Fibroblast of the aortic adventitia (primary cell): ENCODE data around the gene VWA2. TPM values are rescaled to one million over a fixed set of nuclear protein-coding genes. Genes with fewer than 3 reads are reported as not detected.

Source experiments
- DNase-seq: peaks from one replicate; pipeline ENCODE4 v3.0.0-alpha.2; 2010; ENCODE audit warnings: low read depth
- H3K4me3 ChIP-seq: 2 replicates; pipeline ENCODE4 v1.5.1; 2011; ENCODE audit warnings: low read depth, mild to moderate bottlenecking, control low read depth, low read length, moderate library complexity
- CTCF ChIP-seq: IDR thresholded peaks from 2 replicates; pipeline ENCODE4 v1.5.1; 2011; ENCODE audit warnings: mild to moderate bottlenecking, low read length, control low read depth, inconsistent platforms; ENCODE audit not compliant: insufficient read depth
- total RNA-seq: library from RNA; depleted of rRNA; stranded (reverse); fragments of >200 nt; gene quantifications from 2 replicates; pipeline ENCODE4 v1.2.3, GENCODE V29; 2012; ENCODE audit warnings: low replicate concordance

VWA2 gene
- total RNA-seq, 1 donor = 0.09 TPM

GRCh38 chr10:114304017-114304570 lies 65.0 kb downstream of the VWA2 start:
- peak overlapping the region; percentile 14 for H3K4me3 ChIP-seq

DNA sequence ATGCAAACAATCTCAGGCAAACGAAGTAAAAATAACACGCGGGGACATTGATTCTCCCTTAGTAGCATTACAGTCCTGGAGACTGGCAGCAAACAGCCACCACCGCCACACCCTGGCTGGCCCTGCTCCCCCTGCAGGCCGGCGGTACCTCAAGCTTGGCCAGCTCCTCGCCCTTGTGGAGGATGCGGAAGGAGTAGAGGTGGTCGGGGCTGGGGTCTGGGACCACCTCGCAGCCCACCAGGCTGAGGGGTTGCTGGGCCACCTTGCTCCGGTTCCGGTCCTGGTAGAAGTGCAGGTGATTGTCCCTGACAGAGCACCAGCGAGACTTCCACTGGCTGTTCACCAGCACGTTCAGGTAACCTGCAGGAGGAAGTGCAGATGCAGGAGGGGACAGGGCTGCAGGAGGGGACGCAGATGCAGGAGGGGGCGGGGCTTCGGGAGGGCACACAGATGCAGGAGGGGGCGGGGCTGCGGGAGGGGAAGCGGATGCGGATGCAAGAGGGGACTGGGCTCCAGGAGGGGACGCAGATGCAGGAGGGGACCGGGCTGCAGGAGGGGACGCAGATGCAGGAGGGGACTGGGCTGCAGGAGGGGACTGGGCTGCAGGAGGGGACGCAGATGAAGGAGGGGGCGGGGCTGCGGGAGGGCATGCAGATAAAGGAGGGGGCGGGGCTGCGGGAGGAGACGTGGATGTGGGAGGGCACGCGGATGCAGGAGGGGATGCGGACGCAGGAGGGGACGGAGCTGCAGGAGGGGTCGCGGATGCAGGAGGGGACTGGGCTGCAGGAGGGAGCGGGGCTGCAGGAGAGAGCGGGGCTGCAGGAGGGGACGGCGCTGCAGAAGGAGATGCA lies 65.7 kb downstream of the VWA2 start:
- H3K4me3 ChIP-seq = peak overlapping the region; percentile 5
- no peak for DNase-seq
- peak; percentile 58 for TF ChIP-seq CTCF

More at GRCh38 chr10:114304017-114304570, 65.0 kb downstream of the VWA2 start:
- DNase-seq = peak; percentile 83
- TF ChIP-seq CTCF = peak; percentile 84

GRCh38 chr10:114305521-114305925 lies 66.5 kb downstream of the VWA2 start:
- no peak for DNase-seq
- H3K4me3 ChIP-seq = no peak overlapping the region
- no peak for TF ChIP-seq CTCF

DNA sequence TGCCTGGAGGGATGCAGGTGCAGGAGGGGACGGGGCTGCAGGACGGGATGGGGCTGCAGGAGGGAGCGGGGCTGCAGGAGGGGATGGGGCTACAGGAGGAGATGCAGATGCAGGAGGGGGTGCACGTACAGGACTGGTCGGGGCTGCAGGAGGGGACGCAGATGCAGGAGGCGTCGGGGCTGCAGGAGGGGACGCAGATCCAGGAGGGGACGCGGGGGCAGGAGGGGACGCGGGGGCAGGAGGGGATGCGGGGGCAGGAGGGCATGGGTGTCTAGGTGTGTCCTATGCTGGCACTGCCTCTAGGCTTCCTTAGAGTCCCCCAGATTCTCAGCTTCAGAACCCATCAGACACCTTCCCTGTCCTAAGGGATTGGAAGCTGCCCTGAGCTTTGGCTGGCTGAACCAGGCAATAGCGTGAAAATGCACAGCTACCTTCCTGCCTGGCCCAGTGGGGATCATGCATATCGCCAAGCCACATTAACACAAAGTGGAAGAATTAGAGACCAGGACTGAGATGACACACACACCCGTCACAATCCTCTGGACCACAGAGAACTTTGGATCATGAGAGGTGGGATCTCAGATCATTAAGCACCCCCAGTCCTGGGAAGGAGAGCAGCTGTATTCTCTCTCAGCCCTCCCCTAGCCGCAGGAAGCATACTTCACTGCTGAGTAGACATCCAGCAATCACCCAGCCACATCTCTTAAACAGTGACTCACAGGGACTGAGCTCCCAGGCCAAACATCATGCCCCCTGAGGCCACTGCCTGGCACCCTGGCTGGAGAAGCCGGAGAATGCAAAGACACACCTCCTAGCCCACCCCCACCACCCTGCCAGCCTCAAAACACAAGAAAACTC lies 67.3 kb downstream of the VWA2 start:
- no peak overlapping the region for H3K4me3 ChIP-seq
- DNase-seq = peak; percentile 56
- no peak for TF ChIP-seq CTCF

- no peak overlapping the region for H3K4me3 ChIP-seq
- no peak for TF ChIP-seq CTCF
- no peak for DNase-seq
Measured at GRCh38 chr10:114307731-114308130, 68.7 kb downstream of the VWA2 start.

DNA sequence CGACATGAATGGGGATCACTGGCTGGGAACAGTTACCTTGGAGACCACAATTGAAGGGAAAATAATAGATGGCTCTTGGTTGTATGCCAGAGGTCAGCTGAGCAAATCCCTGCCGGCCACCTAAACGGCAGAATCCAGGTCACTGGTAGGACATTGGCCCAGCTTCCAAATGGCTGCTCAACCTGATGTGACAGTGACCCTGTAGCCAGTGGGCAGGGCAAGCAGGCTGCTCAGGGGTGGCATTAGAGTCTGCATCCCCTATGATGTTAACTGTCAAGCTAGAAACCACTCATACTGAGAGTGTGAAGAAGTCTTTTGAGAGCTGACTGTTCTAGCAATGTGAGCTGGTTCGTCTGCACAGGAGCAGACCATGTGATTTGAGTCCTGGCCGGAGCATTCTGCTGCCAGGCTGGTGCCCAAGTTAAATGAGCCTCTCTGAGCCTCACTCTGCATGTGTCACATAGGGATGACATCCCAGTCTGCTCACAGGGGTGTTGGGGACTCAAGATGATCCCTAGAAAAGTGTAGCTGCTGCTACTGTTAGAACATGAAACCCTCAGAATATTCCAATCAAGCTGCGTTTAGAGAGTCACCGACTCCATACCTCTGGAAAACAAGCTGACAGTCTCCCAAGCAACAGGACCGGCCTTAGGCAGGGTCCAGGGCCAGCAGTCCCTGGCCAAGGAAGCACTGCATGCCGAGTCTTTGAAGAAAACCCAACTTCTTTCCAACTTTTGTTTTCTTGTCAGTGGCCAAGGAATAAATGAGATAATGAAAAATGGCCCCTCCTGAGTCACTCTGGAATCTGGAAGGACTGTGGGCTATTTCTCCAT lies 69.7 kb downstream of the VWA2 start:
- H3K4me3 ChIP-seq = no peak overlapping the region
- no peak for TF ChIP-seq CTCF
- DNase-seq = peak; percentile 38
